ENCODE measurements around the gene LTA4H.
"Not testable (repeated sequence)": the region's sequence is repeated elsewhere in the genome, so short reads cannot be mapped to it uniquely, and the experiment has no call there.

Gene LTA4H

GRCh38 chr12:96035283-96036236 is at the start of gene LTA4H:
Gene LTA4H, minus strand, starts transcription at chr12:96035587. Its CDS starts 68 bp downstream, at chr12:96035519.
- DNase-seq = peak; percentile 97

GRCh38 chr12:96084624-96085023 is 49.2 kb upstream of the LTA4H start:
- DNase-seq = no peak

GRCh38 chr12:96083020-96083719 is 47.8 kb upstream of the LTA4H start:
- no peak for DNase-seq

- DNase-seq = no peak
Observed at GRCh38 chr12:96081596-96081995, 46.2 kb upstream of the LTA4H start.

- no peak for DNase-seq
Observed at GRCh38 chr12:96078231-96079135, 43.1 kb upstream of the LTA4H start.

- no peak for DNase-seq
Observed at GRCh38 chr12:96077081-96077480, 41.7 kb upstream of the LTA4H start.

- DNase-seq = no peak
Observed at GRCh38 chr12:96075560-96075959, 40.2 kb upstream of the LTA4H start.

GRCh38 chr12:96073346-96074330 is 38.3 kb upstream of the LTA4H start:
- DNase-seq = no peak

- DNase-seq = no peak
Observed at GRCh38 chr12:96070670-96071279, 35.4 kb upstream of the LTA4H start.

GRCh38 chr12:96069511-96070231 is 34.3 kb upstream of the LTA4H start:
- no peak for DNase-seq

- no peak for DNase-seq
Observed at GRCh38 chr12:96068636-96069035, 33.2 kb upstream of the LTA4H start.

GRCh38 chr12:96068111-96068510 is 32.7 kb upstream of the LTA4H start:
- no peak for DNase-seq

GRCh38 chr12:96065776-96066175 is 30.4 kb upstream of the LTA4H start:
- not testable (repeated sequence) for DNase-seq

GRCh38 chr12:96064966-96065365 is 29.6 kb upstream of the LTA4H start:
- DNase-seq = no peak

- DNase-seq = no peak
Observed at GRCh38 chr12:96064271-96064670, 28.9 kb upstream of the LTA4H start.

- DNase-seq = no peak
Observed at GRCh38 chr12:96063046-96063445, 27.7 kb upstream of the LTA4H start.

- peak; percentile 81 for DNase-seq
Observed at GRCh38 chr12:96061864-96062453, 26.6 kb upstream of the LTA4H start.

GRCh38 chr12:96061323-96061722 is 25.9 kb upstream of the LTA4H start:
- no peak for DNase-seq

- DNase-seq = no peak
Observed at GRCh38 chr12:96060041-96060440, 24.7 kb upstream of the LTA4H start.

- no peak for DNase-seq
Observed at GRCh38 chr12:96057986-96058553, 22.7 kb upstream of the LTA4H start.

All from stimulated activated CD4-positive, alpha-beta T cell treated with anti-CD3 and anti-CD28 coated beads, Interleukin-4, amount 100 ng/mL, for 24 hours (primary cell).